Measurements from ENCODE around the gene DNAJC25.
"Not testable (repeated sequence)": the region's sequence is repeated elsewhere in the genome, so short reads cannot be mapped to it uniquely, and the experiment has no call there.

DNAJC25 gene

DNA sequence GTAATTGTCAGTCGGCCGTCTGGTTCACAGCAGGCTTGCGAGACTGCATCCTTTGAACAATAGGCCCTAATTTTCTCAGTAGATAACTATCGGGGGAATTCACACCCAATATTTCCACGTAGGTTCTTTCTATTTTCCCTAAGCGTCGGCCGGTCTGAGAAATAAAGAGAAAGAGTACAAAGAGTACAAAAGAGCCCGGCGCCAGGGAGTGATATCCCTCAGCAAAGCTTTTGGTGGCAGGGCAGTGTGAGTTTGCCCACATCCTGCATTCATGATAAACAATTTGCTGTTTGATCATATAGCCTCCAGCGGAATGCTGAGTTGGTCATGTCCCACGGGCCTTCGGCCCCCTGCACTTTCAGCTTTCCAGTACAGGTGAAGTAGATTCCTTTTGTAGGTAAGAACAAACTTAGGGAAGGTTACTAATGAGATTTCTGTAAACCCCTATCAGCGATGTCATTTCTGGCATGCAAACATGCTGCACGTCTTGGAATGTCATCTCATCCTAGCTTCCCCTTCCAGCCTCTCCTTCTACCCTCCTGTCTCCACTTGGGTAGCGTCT is 27.0 kb upstream of the DNAJC25 start:
- Histone ChIP-seq H3K27me3 (ENCODE audit: control insufficient read depth, insufficient read depth, low read length) (peaks cover 4% of the 10 kb centered on the region), H3K9me3 (replicated peaks; ENCODE audit: low read length) (no peaks in the 10 kb centered on the region), H3K4me3 (ENCODE audit: low read length) (no peak overlapping the region)

DNA sequence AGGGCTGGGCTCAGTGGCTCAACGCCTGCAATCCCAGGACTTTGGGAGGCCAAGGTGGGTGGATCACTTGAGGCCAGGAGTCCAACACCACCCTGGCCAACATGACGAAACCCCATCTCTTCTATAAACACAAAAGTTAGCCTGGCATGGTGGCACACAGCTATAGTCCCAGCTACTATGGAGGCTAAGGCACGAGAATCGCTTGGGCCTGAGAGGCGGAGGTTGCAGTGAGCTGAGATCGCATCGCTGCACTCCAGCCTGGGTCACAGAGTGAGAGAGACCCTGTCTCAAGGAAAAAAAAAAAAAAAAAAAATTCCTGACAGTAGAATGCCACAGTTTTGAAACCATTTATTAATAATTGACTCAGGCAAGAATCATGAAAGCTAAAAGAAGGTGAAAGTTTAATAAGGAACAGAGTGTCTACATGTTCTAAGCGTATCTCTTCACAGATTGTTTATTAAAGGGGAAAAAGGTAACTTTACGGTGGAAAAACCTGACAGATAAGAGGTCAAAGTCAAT is 26.0 kb upstream of the DNAJC25 start:
- no peaks in the 10 kb centered on the region for H3K36me3 ChIP-seq (ENCODE audit: insufficient read depth, low read length)
- H3K4me2 ChIP-seq (ENCODE audit: low read length): no peak overlapping the region
- no peak overlapping the region for H3K9ac ChIP-seq (ENCODE audit: low read depth, low read length)
- no peak overlapping the region for H3K4me3 ChIP-seq (ENCODE audit: low read length)
- H3K9me3 ChIP-seq (replicated peaks; ENCODE audit: low read length): no peaks in the 10 kb centered on the region
- H3K4me1 ChIP-seq (ENCODE audit: control insufficient read depth, insufficient read depth, low read length): peaks cover 11% of the 10 kb centered on the region
- H3K27me3 ChIP-seq (ENCODE audit: control insufficient read depth, insufficient read depth, low read length): peaks cover 11% of the 10 kb centered on the region

More for the DNA sequence above, 27.0 kb upstream of the DNAJC25 start:
- Histone ChIP-seq H3K36me3 (ENCODE audit: insufficient read depth, low read length) (no peaks in the 10 kb centered on the region), H3K4me1 (ENCODE audit: control insufficient read depth, insufficient read depth, low read length) (peaks cover 16% of the 10 kb centered on the region), H3K9ac (ENCODE audit: low read depth, low read length) (no peak overlapping the region), H3K4me2 (ENCODE audit: low read length) (no peak overlapping the region)

DNA sequence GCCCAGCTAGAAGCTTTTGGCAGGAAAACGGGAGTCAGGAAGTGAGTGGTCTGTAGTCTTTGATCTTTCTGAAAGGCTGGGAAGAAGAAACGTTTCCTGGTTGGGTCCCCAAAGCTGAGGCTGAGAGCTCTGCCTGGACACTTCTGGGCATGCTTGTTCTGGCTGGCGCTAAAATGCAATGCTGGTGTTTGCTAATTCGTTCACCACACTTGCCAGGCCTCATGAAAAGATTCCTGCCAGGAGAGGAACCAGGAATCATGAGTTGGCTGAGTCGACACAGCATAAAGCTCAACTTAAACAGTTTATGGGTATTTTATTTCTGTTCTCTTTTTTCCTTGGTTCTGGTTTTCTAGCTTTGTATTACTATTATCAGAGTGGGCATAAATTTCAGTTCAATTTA is 21.0 kb upstream of the DNAJC25 start:
- H3K9me3 ChIP-seq (replicated peaks; ENCODE audit: low read length): no peaks in the 10 kb centered on the region
- H3K4me2 ChIP-seq (ENCODE audit: low read length): no peak overlapping the region
- H3K27me3 ChIP-seq (ENCODE audit: control insufficient read depth, insufficient read depth, low read length): peaks cover 25% of the 10 kb centered on the region
- H3K4me1 ChIP-seq (ENCODE audit: control insufficient read depth, insufficient read depth, low read length): no peaks in the 10 kb centered on the region
- H3K9ac ChIP-seq (ENCODE audit: low read depth, low read length): no peak overlapping the region
- H3K36me3 ChIP-seq (ENCODE audit: insufficient read depth, low read length): no peaks in the 10 kb centered on the region
- no peak overlapping the region for H3K4me3 ChIP-seq (ENCODE audit: low read length)

DNA sequence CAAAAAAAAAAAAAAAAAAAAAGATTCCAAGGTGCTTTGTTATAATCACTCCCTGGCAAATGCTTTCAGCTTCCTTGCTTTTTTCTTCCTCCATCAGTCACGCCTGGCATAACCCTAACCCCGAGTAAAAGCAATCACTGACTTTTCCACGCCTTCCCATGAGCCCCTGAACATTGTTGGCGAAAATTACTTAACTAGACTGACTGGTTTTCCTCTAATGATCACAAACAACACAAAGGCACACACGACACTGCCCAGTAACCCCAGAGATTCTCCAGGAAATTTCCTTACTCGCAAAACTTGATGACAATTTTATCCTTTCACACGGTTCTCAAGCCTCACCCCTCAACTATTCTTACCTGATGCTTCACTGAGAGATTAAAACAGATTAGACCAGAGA is 20.3 kb upstream of the DNAJC25 start:
- no peak overlapping the region for H3K9ac ChIP-seq (ENCODE audit: low read depth, low read length)
- H3K4me2 ChIP-seq (ENCODE audit: low read length): no peak overlapping the region
- H3K4me3 ChIP-seq (ENCODE audit: low read length): no peak overlapping the region
- H3K36me3 ChIP-seq (ENCODE audit: insufficient read depth, low read length): no peaks in the 10 kb centered on the region
- no peaks in the 10 kb centered on the region for H3K9me3 ChIP-seq (replicated peaks; ENCODE audit: low read length)
- no peaks in the 10 kb centered on the region for H3K4me1 ChIP-seq (ENCODE audit: control insufficient read depth, insufficient read depth, low read length)
- peaks cover 32% of the 10 kb centered on the region for H3K27me3 ChIP-seq (ENCODE audit: control insufficient read depth, insufficient read depth, low read length)

- no peaks in the 10 kb centered on the region for H3K4me1 ChIP-seq (ENCODE audit: control insufficient read depth, insufficient read depth, low read length)
- no peak overlapping the region for H3K9ac ChIP-seq (ENCODE audit: low read depth, low read length)
- no peaks in the 10 kb centered on the region for H3K36me3 ChIP-seq (ENCODE audit: insufficient read depth, low read length)
- no peak overlapping the region for H3K4me2 ChIP-seq (ENCODE audit: low read length)
- H3K4me3 ChIP-seq (ENCODE audit: low read length): no peak overlapping the region
- H3K9me3 ChIP-seq (replicated peaks; ENCODE audit: low read length): no peaks in the 10 kb centered on the region
- peaks cover 38% of the 10 kb centered on the region for H3K27me3 ChIP-seq (ENCODE audit: control insufficient read depth, insufficient read depth, low read length)
Measured at GRCh38 chr9:111613436-111614040, 17.6 kb upstream of the DNAJC25 start.

- Histone ChIP-seq H3K4me3 (ENCODE audit: low read length) (no peak overlapping the region), H3K36me3 (ENCODE audit: insufficient read depth, low read length) (no peaks in the 10 kb centered on the region), H3K9me3 (replicated peaks; ENCODE audit: low read length) (no peaks in the 10 kb centered on the region), H3K9ac (ENCODE audit: low read depth, low read length) (no peak overlapping the region), H3K27me3 (ENCODE audit: control insufficient read depth, insufficient read depth, low read length) (peaks cover 22% of the 10 kb centered on the region), H3K4me2 (ENCODE audit: low read length) (no peak overlapping the region), H3K4me1 (ENCODE audit: control insufficient read depth, insufficient read depth, low read length) (no peaks in the 10 kb centered on the region)
Measured at GRCh38 chr9:111615928-111616327, 15.2 kb upstream of the DNAJC25 start.

DNA sequence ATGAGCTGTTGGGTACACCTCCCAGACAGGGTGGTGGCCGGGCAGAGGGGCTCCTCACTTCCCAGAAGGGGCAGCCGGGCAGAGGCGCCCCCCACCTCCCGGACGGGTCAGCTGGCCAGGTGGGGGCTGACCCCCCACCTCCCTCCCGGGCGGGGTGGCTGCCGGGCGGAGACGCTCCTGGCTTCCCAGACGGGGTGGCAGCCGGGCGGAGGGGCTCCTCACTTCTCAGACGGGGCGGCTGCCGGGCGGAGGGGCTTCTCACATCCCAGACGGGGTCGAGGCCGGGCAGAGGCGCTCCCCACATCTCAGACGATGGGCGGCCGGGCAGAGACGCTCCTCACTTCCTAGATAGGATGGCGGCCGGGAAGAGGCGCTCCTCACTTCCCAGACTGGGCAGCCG is 13.8 kb upstream of the DNAJC25 start:
- not testable (repeated sequence) for H3K4me2 ChIP-seq (ENCODE audit: low read length); H3K36me3 ChIP-seq (ENCODE audit: insufficient read depth, low read length); H3K9ac ChIP-seq (ENCODE audit: low read depth, low read length); H3K4me3 ChIP-seq (ENCODE audit: low read length); H3K9me3 ChIP-seq (replicated peaks; ENCODE audit: low read length); H3K4me1 ChIP-seq (ENCODE audit: control insufficient read depth, insufficient read depth, low read length)
- peaks cover 20% of the 10 kb centered on the region for H3K27me3 ChIP-seq (ENCODE audit: control insufficient read depth, insufficient read depth, low read length)

GRCh38 chr9:111621895-111622480 is 9.1 kb upstream of the DNAJC25 start:
- no peak overlapping the region for H3K4me3 ChIP-seq (ENCODE audit: low read length)
- no peak overlapping the region for H3K9ac ChIP-seq (ENCODE audit: low read depth, low read length)
- no peaks in the 10 kb centered on the region for H3K9me3 ChIP-seq (replicated peaks; ENCODE audit: low read length)
- H3K4me2 ChIP-seq (ENCODE audit: low read length): no peak overlapping the region
- no peaks in the 10 kb centered on the region for H3K36me3 ChIP-seq (ENCODE audit: insufficient read depth, low read length)
- H3K27me3 ChIP-seq (ENCODE audit: control insufficient read depth, insufficient read depth, low read length): no peaks in the 10 kb centered on the region
- peaks cover 14% of the 10 kb centered on the region for H3K4me1 ChIP-seq (ENCODE audit: control insufficient read depth, insufficient read depth, low read length)

DNA sequence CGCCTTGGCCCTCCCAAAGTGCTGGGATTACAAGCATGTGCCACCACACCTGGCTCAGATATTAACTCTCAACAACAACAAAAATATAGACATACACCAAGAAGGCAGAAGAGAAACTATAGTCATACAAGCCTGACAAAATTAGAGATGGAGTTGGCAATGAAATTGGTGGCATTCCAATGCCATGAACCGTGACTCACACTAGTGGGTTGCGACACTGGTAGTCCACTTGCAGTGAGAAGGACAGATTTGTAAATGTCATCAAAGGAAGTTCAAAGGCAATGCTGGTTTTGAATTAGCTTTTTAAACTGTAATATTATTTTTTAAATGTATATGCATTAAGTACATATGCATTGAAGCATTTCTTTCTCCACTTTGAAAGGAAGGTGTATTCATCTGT is 8.5 kb upstream of the DNAJC25 start:
- Histone ChIP-seq H3K27me3 (ENCODE audit: control insufficient read depth, insufficient read depth, low read length) (no peaks in the 10 kb centered on the region), H3K4me1 (ENCODE audit: control insufficient read depth, insufficient read depth, low read length) (peaks cover 14% of the 10 kb centered on the region), H3K4me3 (ENCODE audit: low read length) (no peak overlapping the region), H3K36me3 (ENCODE audit: insufficient read depth, low read length) (no peaks in the 10 kb centered on the region), H3K9ac (ENCODE audit: low read depth, low read length) (no peak overlapping the region), H3K9me3 (replicated peaks; ENCODE audit: low read length) (no peaks in the 10 kb centered on the region), H3K4me2 (ENCODE audit: low read length) (peak overlapping the region; percentile 5)

GRCh38 chr9:111627260-111627963 is 3.7 kb upstream of the DNAJC25 start:
- Histone ChIP-seq H3K36me3 (ENCODE audit: insufficient read depth, low read length) (no peaks in the 10 kb centered on the region), H3K4me2 (ENCODE audit: low read length) (no peak overlapping the region), H3K9me3 (replicated peaks; ENCODE audit: low read length) (no peaks in the 10 kb centered on the region), H3K4me3 (ENCODE audit: low read length) (no peak overlapping the region), H3K9ac (ENCODE audit: low read depth, low read length) (no peak overlapping the region), H3K4me1 (ENCODE audit: control insufficient read depth, insufficient read depth, low read length) (peaks cover 17% of the 10 kb centered on the region), H3K27me3 (ENCODE audit: control insufficient read depth, insufficient read depth, low read length) (no peaks in the 10 kb centered on the region)

DNA sequence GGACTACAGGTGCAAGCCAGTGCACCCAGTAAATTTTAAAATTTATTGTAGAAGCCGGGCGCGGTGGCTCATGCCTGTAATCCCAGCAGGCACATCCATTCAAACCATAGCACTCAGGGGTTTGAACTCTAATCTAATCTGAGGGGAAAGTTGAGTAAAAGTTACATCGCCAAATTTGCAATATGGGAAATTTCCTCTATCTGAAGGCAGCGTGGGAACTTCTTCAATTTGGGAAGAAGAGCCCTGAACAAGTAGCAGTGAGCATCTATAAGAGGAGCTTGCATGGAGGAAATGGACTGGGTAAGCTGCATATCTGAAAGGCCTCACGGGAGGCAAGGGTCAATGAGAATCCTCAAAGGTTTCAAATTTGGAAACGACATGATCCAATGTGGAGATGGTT is 2.7 kb upstream of the DNAJC25 start:
- Histone ChIP-seq H3K4me1 (ENCODE audit: control insufficient read depth, insufficient read depth, low read length) (peaks cover 18% of the 10 kb centered on the region), H3K4me2 (ENCODE audit: low read length) (no peak overlapping the region), H3K9me3 (replicated peaks; ENCODE audit: low read length) (no peaks in the 10 kb centered on the region), H3K27me3 (ENCODE audit: control insufficient read depth, insufficient read depth, low read length) (no peaks in the 10 kb centered on the region), H3K36me3 (ENCODE audit: insufficient read depth, low read length) (no peaks in the 10 kb centered on the region), H3K9ac (ENCODE audit: low read depth, low read length) (no peak overlapping the region), H3K4me3 (ENCODE audit: low read length) (no peak overlapping the region)
